HL-60/S4 (cell line): ENCODE data around the gene GNG4.
"Not testable (repeated sequence)": the region's sequence is repeated elsewhere in the genome, so short reads cannot be mapped to it uniquely, and the experiment has no call there.

ENCODE experiments used
- in situ Hi-C: fragments of 300-500 bp; cut with MboI; formaldehyde crosslinking; loops from 2 replicates; pipeline ENCODE4 v1.14.3; 2022; ENCODE audit warnings: low sequenced_read_pairs

GNG4 gene

DNA sequence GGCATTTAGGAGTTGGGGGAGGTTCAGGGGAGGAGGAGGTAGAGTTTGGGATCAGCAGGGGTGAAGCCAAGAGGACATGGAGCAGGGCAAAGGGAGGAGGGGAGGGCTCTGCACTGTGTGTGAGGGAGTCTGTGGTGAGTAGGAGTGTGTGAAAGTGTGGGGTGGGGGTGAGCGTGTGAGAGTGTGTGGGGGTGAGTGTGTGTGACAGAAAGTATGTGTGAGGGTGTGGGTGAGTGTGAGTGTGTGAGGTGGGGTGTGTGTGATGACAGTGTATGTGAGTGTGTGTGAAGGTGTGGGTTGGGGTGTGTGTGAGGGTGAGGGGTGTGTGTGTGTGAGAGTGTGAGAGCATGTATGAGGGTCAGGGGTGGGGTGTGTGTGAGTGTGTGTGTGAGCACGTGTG is 62.6 kb downstream of the GNG4 start:
- in situ Hi-C loops, result no loop called here

DNA sequence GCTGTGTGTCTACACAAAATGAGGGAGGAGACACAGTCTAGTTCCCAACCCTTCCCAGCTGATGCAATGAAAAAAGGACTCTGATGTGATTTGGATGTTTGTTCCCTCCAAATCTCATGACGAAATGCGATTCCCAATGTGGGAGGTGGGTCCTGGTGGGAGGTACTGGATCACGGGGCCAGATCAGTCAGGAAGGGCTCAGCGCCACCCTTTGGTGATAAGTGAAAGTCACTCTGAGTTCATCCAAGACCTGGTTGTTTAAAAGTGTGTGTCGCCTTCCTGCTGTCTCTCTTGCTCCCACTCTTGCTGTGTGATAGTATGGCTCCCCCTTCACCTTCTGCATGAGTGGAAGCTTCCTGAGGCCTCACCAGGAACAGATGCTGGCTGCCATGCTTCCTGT is 63.2 kb downstream of the GNG4 start:
- in situ Hi-C loops, result no loop called here

- in situ Hi-C loops, result no loop called here
Measured at GRCh38 chr1:235584973-235585372, 64.6 kb downstream of the GNG4 start.

- in situ Hi-C loops, result no loop called here
Measured at GRCh38 chr1:235583511-235584001, 66.0 kb downstream of the GNG4 start.

- in situ Hi-C loops, result no loop called here
Measured at GRCh38 chr1:235582130-235582529, 67.5 kb downstream of the GNG4 start.

DNA sequence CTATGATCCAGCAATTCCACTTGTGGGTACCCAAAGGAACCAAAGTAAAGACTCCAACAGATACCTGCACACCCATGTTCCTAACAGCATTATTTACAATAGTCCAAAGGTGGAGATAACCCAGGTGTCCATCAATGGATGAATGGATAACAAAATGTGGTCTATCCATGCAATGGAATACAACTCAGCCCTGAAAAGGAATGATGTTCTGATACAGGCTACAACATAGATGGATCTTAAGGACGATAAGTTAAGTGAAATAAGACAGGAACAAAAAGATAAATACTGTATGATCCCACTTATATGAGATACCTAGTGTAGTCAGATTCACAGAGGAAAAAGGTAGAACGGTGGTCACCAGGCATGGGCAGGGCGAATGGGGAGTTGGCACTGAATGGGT is 69.7 kb downstream of the GNG4 start:
- in situ Hi-C loops, result no loop called here

- in situ Hi-C loops, result no loop called here
Measured at GRCh38 chr1:235575597-235575996, 74.0 kb downstream of the GNG4 start.

DNA sequence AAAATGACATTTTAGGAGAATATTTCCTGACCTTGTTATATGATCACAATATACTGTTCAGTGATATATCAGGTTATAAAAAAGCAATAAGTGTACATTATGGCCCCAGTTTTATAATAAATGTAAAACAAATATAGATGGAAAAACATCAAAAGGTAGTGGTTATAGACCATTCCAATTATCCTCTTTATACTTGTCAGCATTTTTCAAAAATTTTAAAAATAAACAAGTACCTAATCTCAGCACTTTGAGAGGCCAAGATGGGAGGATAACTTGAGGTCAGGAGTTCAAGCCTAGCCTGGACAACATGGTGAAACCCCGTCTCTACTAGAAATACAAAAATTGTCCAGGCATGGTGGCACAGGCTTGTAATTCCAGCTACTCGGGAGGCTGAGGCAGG is 75.7 kb downstream of the GNG4 start:
- in situ Hi-C loops, result no loop called here

DNA sequence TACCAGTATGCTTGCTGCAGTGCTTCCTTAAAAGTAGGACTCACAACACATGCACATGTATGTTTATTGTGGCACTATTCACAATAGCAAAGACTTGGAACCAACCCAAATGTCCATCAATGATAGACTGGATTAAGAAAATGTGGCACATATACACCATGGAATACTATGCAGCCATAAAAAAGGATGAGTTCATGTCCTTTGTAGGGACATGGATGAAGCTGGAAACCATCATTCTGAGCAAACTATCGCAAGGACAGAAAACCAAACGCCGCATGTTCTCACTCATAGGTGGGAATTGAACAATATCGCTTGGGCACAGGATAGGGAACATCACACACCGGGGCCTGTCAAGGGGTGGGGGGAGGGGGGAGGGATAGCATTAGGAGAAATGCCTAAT is 76.6 kb downstream of the GNG4 start:
- in situ Hi-C loops, result not testable (repeated sequence)

- in situ Hi-C loops, result no loop called here
Measured at GRCh38 chr1:235571482-235571881, 78.1 kb downstream of the GNG4 start.

GRCh38 chr1:235567812-235568503 is 81.6 kb downstream of the GNG4 start:
- in situ Hi-C loops, result no loop called here

- in situ Hi-C loops, result no loop called here
Measured at GRCh38 chr1:235566084-235566483, 83.5 kb downstream of the GNG4 start.

GRCh38 chr1:235563513-235564061 is 86.0 kb downstream of the GNG4 start:
- in situ Hi-C loops, result no loop called here

GRCh38 chr1:235562589-235562988 is 87.0 kb downstream of the GNG4 start:
- in situ Hi-C loops, result no loop called here

- in situ Hi-C loops, result no loop called here
Measured at GRCh38 chr1:235558621-235559169, 90.9 kb downstream of the GNG4 start.

GRCh38 chr1:235557495-235557894 is 92.1 kb downstream of the GNG4 start:
- in situ Hi-C loops, result no loop called here

DNA sequence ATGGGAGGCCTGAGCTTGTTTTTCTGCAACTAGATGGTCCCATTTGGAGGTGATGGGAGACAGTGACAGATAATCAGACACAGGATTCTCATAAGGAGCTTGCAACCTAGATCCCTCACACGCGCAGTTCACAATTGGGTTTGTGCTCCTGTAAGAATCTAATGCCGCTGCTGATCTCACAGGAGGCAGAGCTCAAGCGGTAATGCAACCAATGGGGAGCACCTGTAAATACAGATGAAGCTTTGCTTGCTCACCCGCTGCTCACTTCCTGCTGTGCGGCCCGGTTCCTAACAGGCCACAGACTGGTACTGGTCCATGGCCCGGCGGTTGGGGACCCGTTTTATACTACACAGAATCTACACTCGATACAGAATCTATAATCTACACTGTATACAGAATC is 92.8 kb downstream of the GNG4 start:
- in situ Hi-C loops, result no loop called here

GRCh38 chr1:235553112-235553551 is 96.5 kb downstream of the GNG4 start:
- in situ Hi-C loops, result no loop called here

DNA sequence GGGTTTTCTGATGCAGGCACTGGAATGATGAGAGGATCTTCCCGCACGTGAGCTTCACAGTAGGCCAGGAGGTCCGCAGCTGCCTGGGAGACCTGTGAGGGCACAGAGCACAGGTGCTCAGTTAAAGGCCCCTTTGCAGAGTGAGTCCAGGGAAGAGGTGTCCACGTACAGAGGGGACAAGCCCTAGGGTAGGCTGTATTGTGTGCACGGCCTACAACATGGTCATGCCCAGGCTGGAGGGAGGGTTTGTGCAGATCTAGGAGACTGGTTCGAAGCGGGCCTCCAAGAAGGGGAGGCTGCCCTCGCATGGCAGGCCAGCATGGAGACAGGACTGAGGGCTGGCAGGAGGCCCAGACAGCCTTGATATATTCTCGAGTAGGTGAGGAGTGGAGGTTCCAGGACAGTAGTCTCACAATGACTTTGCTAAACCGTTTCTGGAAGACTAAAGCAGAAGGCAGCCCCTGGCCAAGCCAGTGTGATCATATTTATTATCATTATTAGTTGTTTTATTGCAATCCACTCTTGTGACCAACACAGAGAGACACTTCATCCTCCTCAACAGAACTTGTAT is 97.4 kb downstream of the GNG4 start:
- in situ Hi-C loops, result no loop called here

DNA sequence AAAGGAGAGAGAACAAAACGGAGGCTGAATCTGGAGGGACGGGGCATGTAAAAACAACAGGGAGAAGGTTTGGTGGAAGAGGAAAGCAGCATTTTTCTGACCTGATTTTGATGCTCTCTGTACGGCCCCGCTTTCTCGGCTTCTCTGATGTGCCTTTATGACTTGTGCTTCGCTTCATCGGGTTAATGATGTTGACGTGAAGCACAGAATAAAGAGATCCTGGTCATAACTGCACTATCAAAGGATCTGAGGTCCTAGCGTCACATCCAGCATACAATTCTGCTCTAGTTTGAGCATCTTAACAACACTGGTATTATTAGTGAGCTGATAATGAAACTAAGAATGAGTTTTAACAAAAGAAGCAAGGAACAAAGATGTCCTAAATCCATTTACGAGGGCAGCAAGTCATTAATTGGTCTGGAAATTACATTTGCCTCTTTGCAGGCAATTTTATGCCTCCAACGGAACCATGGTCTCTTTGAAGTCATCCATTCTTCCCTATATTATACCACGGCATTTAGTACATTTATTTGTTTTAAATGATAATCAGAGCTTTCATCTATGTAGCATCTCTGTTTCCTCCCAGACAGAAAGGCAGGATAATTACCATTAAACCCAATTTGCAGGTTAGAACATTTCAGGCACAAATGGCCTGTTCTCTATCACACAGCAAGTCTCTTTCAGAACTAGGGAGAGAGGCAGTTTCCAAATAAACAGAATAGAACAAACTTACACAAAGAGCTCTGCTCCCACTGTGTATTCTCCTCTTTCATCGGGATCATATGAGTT is 100.0 kb downstream of the GNG4 start:
- in situ Hi-C loops, result no loop called here
